SU-DHL-6 (cell line): Measurements from ENCODE around the gene MRAP2.

Experiments used
- CTCF ChIP-seq: fragments of 200-600 bp; sonication (generic); IDR thresholded peaks from one replicate; pipeline ENCODE4 v1.5.1; 2017; ENCODE audit warnings: antibody characterized with exemption, mild to moderate bottlenecking, low read length, moderate library complexity; ENCODE audit not compliant: insufficient read depth, poor library complexity, severe bottlenecking
- EZH2phosphoT487 ChIP-seq: fragments of 200-600 bp; sonication (generic), shearing (Covaris generic); conservative IDR thresholded peaks from 2 replicates; pipeline ENCODE4 v1.6.1; 2018; ENCODE audit warnings: mild to moderate bottlenecking, antibody characterized with exemption, low read length, moderate library complexity, mixed read lengths

- no peak for TF ChIP-seq CTCF
- TF ChIP-seq EZH2phosphoT487, result no peak
These were observed 47.9 kb upstream of the MRAP2 start for GRCh38 chr6:83985715-83986114.
